Stimulated activated CD4-positive, alpha-beta T cell treated with anti-CD3 and anti-CD28 coated beads, TNF-alpha, amount 100 ng/mL, for 1 hour (primary cell): ENCODE measurements around the gene ROBO1.

Source experiments
- DNase-seq, 3 donors: peaks; one replicate each; pipeline ENCODE4 v3.0.0-alpha.2; 2020; ENCODE audit warnings: low read depth in 3 of 3, low spot score in 1 of 3

The ROBO1 gene

GRCh38 chr3:79672075-79672474 lies 95.7 kb downstream of the ROBO1 start:
- no peak for DNase-seq

GRCh38 chr3:79670178-79670577 lies 97.6 kb downstream of the ROBO1 start:
- no peak for DNase-seq

GRCh38 chr3:79664455-79664854 lies 103.3 kb downstream of the ROBO1 start:
- DNase-seq, result no peak

GRCh38 chr3:79661896-79662295 lies 105.9 kb downstream of the ROBO1 start:
- DNase-seq, result no peak

- DNase-seq, result no peak
Observed at GRCh38 chr3:79657076-79657475, 110.7 kb downstream of the ROBO1 start.

- no peak for DNase-seq
Observed at GRCh38 chr3:79654019-79654418, 113.8 kb downstream of the ROBO1 start.

- DNase-seq, result no peak
Observed at GRCh38 chr3:79653266-79653830, 114.5 kb downstream of the ROBO1 start.

GRCh38 chr3:79651536-79652065 lies 116.2 kb downstream of the ROBO1 start:
- DNase-seq, result no peak

GRCh38 chr3:79639855-79640254 lies 127.9 kb downstream of the ROBO1 start:
- DNase-seq, result no peak

- no peak for DNase-seq
Observed at GRCh38 chr3:79636372-79636771, 131.4 kb downstream of the ROBO1 start.

- DNase-seq, result no peak
Observed at GRCh38 chr3:79632842-79633241, 135.0 kb downstream of the ROBO1 start.

- DNase-seq, result no peak
Observed at GRCh38 chr3:79618883-79619282, 148.9 kb downstream of the ROBO1 start.

- no peak for DNase-seq
Observed at GRCh38 chr3:79606414-79606813, 161.4 kb downstream of the ROBO1 start.

- DNase-seq, result no peak
Observed at GRCh38 chr3:79604681-79605080, 163.1 kb downstream of the ROBO1 start.

- no peak for DNase-seq
Observed at GRCh38 chr3:79602385-79602784, 165.4 kb downstream of the ROBO1 start.

- no peak for DNase-seq
Observed at GRCh38 chr3:79598594-79598993, 169.2 kb downstream of the ROBO1 start.

- no peak for DNase-seq
Observed at GRCh38 chr3:79597709-79598108, 170.1 kb downstream of the ROBO1 start.

GRCh38 chr3:79587150-79587549 lies 180.6 kb downstream of the ROBO1 start:
- DNase-seq, result no peak

- DNase-seq, result no peak
Observed at GRCh38 chr3:79586232-79586631, 181.6 kb downstream of the ROBO1 start.

- no peak for DNase-seq
Observed at GRCh38 chr3:79572930-79573329, 194.9 kb downstream of the ROBO1 start.

GRCh38 chr3:79568938-79569337 lies 198.9 kb downstream of the ROBO1 start:
- no peak for DNase-seq

- no peak for DNase-seq
Observed at GRCh38 chr3:79564192-79564591, 203.6 kb downstream of the ROBO1 start.

GRCh38 chr3:79560698-79561097 lies 207.1 kb downstream of the ROBO1 start:
- DNase-seq, result no peak
